ENCODE data around the gene DYSF.

DYSF gene

GRCh38 chr2:71502941-71503738 lies 49.8 kb downstream of the DYSF start:
- no peak for DNase-seq (ENCODE audit: low read depth)

GRCh38 chr2:71503837-71504236 lies 50.5 kb downstream of the DYSF start:
- no peak for DNase-seq (ENCODE audit: low read depth)

GRCh38 chr2:71504611-71505010 lies 51.2 kb downstream of the DYSF start:
- no peak for DNase-seq (ENCODE audit: low read depth)

GRCh38 chr2:71505086-71505769 lies 51.9 kb downstream of the DYSF start:
- DNase-seq (ENCODE audit: low read depth): no peak

GRCh38 chr2:71505770-71506140 lies 52.4 kb downstream of the DYSF start:
- no peak for DNase-seq (ENCODE audit: low read depth)

GRCh38 chr2:71506222-71507153 lies 53.1 kb downstream of the DYSF start:
- DNase-seq (ENCODE audit: low read depth): no peak

GRCh38 chr2:71507476-71507875 lies 54.1 kb downstream of the DYSF start:
- no peak for DNase-seq (ENCODE audit: low read depth)

GRCh38 chr2:71510196-71510807 lies 56.9 kb downstream of the DYSF start:
- peak; percentile 54 for DNase-seq (ENCODE audit: low read depth)

- no peak for DNase-seq (ENCODE audit: low read depth)
Measured at GRCh38 chr2:71510938-71511337, 57.6 kb downstream of the DYSF start.

- DNase-seq (ENCODE audit: low read depth): no peak
Measured at GRCh38 chr2:71511776-71512175, 58.4 kb downstream of the DYSF start.

- DNase-seq (ENCODE audit: low read depth): no peak
Measured at GRCh38 chr2:71512386-71512785, 59.0 kb downstream of the DYSF start.

GRCh38 chr2:71513096-71513495 lies 59.7 kb downstream of the DYSF start:
- DNase-seq (ENCODE audit: low read depth): no peak

GRCh38 chr2:71513721-71514120 lies 60.4 kb downstream of the DYSF start:
- no peak for DNase-seq (ENCODE audit: low read depth)

- DNase-seq (ENCODE audit: low read depth): no peak
Measured at GRCh38 chr2:71516253-71516888, 63.0 kb downstream of the DYSF start.

- DNase-seq (ENCODE audit: low read depth): no peak
Measured at GRCh38 chr2:71517851-71518250, 64.5 kb downstream of the DYSF start.

GRCh38 chr2:71521436-71521950 lies 68.1 kb downstream of the DYSF start:
- no peak for DNase-seq (ENCODE audit: low read depth)

GRCh38 chr2:71524476-71524875 lies 71.1 kb downstream of the DYSF start:
- no peak for DNase-seq (ENCODE audit: low read depth)

- DNase-seq (ENCODE audit: low read depth): no peak
Measured at GRCh38 chr2:71526141-71526540, 72.8 kb downstream of the DYSF start.

- no peak for DNase-seq (ENCODE audit: low read depth)
Measured at GRCh38 chr2:71526975-71527374, 73.6 kb downstream of the DYSF start.

GRCh38 chr2:71528131-71528591 lies 74.8 kb downstream of the DYSF start:
- no peak for DNase-seq (ENCODE audit: low read depth)

- no peak for DNase-seq (ENCODE audit: low read depth)
Measured at GRCh38 chr2:71528749-71529148, 75.4 kb downstream of the DYSF start.

Measured in activated T-cell treated with anti-CD3 and anti-CD28 coated beads for 48 hours (primary cell).